Trophoblast cell (in vitro differentiated cells and primary cell): ENCODE results near the gene RBM38.
A peak's percentile ranks its signal among the peaks of the same experiment; 100 is the strongest.

ENCODE experiments used
- DNase-seq, 2 donors: peaks; one replicate each; pipeline ENCODE4 v3.0.0-alpha.2; 2016
- H2AFZ ChIP-seq: 2 replicates; pipeline ENCODE4 v1.6.1; 2013; ENCODE audit warnings: low read length, moderate library complexity, mild to moderate bottlenecking; ENCODE audit not compliant: insufficient read depth, poor library complexity
- H2AK5ac ChIP-seq: 2 replicates; pipeline ENCODE4 v1.6.1; 2013; ENCODE audit warnings: mild to moderate bottlenecking, low read length
- H2BK120ac ChIP-seq: 2 replicates; pipeline ENCODE4 v1.6.1; 2013; ENCODE audit warnings: low read length, mild to moderate bottlenecking, moderate library complexity; ENCODE audit not compliant: insufficient read depth, poor library complexity
- H2BK12ac ChIP-seq: 2 replicates; pipeline ENCODE4 v1.6.1; 2013; ENCODE audit warnings: mild to moderate bottlenecking, low read length, moderate library complexity
- H2BK5ac ChIP-seq: 2 replicates; pipeline ENCODE4 v1.6.1; 2013; ENCODE audit warnings: low read length, low read depth, moderate library complexity, mild to moderate bottlenecking; ENCODE audit not compliant: poor library complexity
- H3K14ac ChIP-seq: 2 replicates; pipeline ENCODE4 v1.6.1; 2013; ENCODE audit warnings: mild to moderate bottlenecking, low read length
- H3K18ac ChIP-seq: 2 replicates; pipeline ENCODE4 v1.6.1; 2013; ENCODE audit warnings: mild to moderate bottlenecking, low read length
- H3K23ac ChIP-seq: 2 replicates; pipeline ENCODE4 v1.6.1; 2013; ENCODE audit warnings: low read length
- H3K27ac ChIP-seq: 2 replicates; pipeline ENCODE4 v1.5.1; 2013; ENCODE audit warnings: low read depth, mild to moderate bottlenecking, inconsistent platforms, low read length, moderate library complexity
- H3K27me3 ChIP-seq: 2 replicates; pipeline ENCODE4 v1.6.1; 2013; ENCODE audit warnings: inconsistent platforms, mild to moderate bottlenecking, low read length, moderate library complexity; ENCODE audit not compliant: insufficient read depth
- H3K36me3 ChIP-seq, 2 experiments: 1 replicate in 1 of 2; 2 replicates in 1 of 2; pipeline ENCODE4 v1.6.1; 2013; ENCODE audit warnings: low read length in 2 of 2, mild to moderate bottlenecking in 2 of 2, moderate library complexity in 1 of 2; ENCODE audit not compliant: insufficient read depth in 2 of 2, control insufficient read depth in 1 of 2
- H3K4ac ChIP-seq: 2 replicates; pipeline ENCODE4 v1.6.1; 2013; ENCODE audit warnings: low read depth, mild to moderate bottlenecking, low read length, moderate library complexity
- H3K4me1 ChIP-seq, 2 experiments: 1 replicate in 1 of 2; 2 replicates in 1 of 2; pipeline ENCODE4 v1.6.1; 2013; ENCODE audit warnings: low read length in 2 of 2, mild to moderate bottlenecking in 2 of 2, moderate library complexity in 1 of 2; ENCODE audit not compliant: insufficient read depth in 2 of 2, control insufficient read depth in 1 of 2
- H3K4me2 ChIP-seq: 2 replicates; pipeline ENCODE4 v1.6.1; 2013; ENCODE audit warnings: inconsistent platforms, mild to moderate bottlenecking, low read length, moderate library complexity
- H3K4me3 ChIP-seq: 2 replicates; pipeline ENCODE4 v1.5.1; 2013; ENCODE audit warnings: mild to moderate bottlenecking, low read depth, low read length, inconsistent platforms
- H3K79me1 ChIP-seq: one replicate; pipeline ENCODE4 v1.6.1; 2013; ENCODE audit warnings: low read length
- H3K79me2 ChIP-seq: 2 replicates; pipeline ENCODE4 v1.6.1; 2013; ENCODE audit warnings: low read length, mild to moderate bottlenecking; ENCODE audit not compliant: control insufficient read depth, insufficient read depth, poor library complexity
- H3K9ac ChIP-seq: 2 replicates; pipeline ENCODE4 v1.6.1; 2013; ENCODE audit warnings: mild to moderate bottlenecking, low read length
- H3K9me3 ChIP-seq: 2 replicates; pipeline ENCODE4 v1.6.1; 2013; ENCODE audit warnings: low read depth, mild to moderate bottlenecking, control low read depth, inconsistent platforms, low read length; ENCODE audit not compliant: insufficient read depth
- H4K12ac ChIP-seq: 2 replicates; pipeline ENCODE4 v1.6.1; 2013; ENCODE audit warnings: low read depth, mild to moderate bottlenecking, low read length, moderate library complexity
- H4K8ac ChIP-seq: 2 replicates; pipeline ENCODE4 v1.6.1; 2013; ENCODE audit warnings: low read depth, mild to moderate bottlenecking, low read length, moderate library complexity
- H4K91ac ChIP-seq: one replicate; pipeline ENCODE4 v1.6.1; 2013; ENCODE audit warnings: low read depth, mild to moderate bottlenecking, low read length, moderate library complexity
- WGBS: extraction: QIAGEN DNeasy Blood & Tissue Kit; methylation state at CpG from one replicate; pipeline ENCODE4 v1.1.7; 2013; ENCODE audit warnings: missing lambda C conversion rate; ENCODE audit not compliant: insufficient read length, insufficient coverage; ENCODE audit errors: extremely low coverage; 5-methylcytosine and 5-hydroxymethylcytosine counted together

The RBM38 gene

DNA sequence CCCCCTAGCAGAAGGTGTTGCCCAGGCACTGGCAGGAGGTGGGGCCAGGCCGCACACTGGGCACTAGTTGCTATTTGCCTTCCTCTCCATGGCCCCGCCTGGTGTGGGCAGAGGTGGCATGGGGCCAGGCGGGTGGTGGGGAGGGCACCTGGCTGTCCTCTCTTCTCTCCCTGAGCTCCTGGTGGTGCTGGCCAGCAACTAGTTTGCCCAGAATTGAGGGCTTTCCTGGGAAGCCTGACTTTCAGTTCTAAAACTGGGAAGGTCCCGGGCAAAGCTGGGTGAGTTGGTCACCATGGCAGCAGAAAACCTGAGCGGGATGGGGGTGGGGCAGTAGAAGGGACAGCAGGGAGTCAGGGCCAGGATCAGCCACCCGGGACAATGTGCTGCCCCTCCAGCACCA is 48.2 kb downstream of the RBM38 start:
- H2BK12ac ChIP-seq, result peak overlapping the region; percentile 80
- H3K27ac ChIP-seq, result no peak overlapping the region
- no peak overlapping the region for H3K23ac ChIP-seq
- no peak overlapping the region for H4K8ac ChIP-seq
- H3K4me2 ChIP-seq, result no peak overlapping the region
- H4K12ac ChIP-seq, result no peak overlapping the region
- no peaks in the 10 kb centered on the region for H3K27me3 ChIP-seq
- H2AFZ ChIP-seq, result no peak overlapping the region
- no peaks in the 10 kb centered on the region for H3K36me3 ChIP-seq
- peaks cover 31% of the 10 kb centered on the region for H3K79me1 ChIP-seq
- H2AK5ac ChIP-seq, result peak overlapping the region; percentile 85
- peak overlapping the region; percentile 75 for H4K91ac ChIP-seq
- peak overlapping the region; percentile 79 for H2BK120ac ChIP-seq
- no peak overlapping the region for H3K4me3 ChIP-seq
- peaks cover 3% of the 10 kb centered on the region for H3K79me2 ChIP-seq
- H3K9ac ChIP-seq, result no peak overlapping the region
- WGBS, result no CpG with 5 or more reads among the region's 6 CpGs
- no peak overlapping the region for H3K4ac ChIP-seq
- H3K4me1 ChIP-seq, result peaks cover 38 to 50% of the 10 kb centered on the region in 2 experiments
- peak overlapping the region; percentile 12 for H3K18ac ChIP-seq
- DNase-seq, result no peak
- H3K14ac ChIP-seq, result peak overlapping the region; percentile 34
- peak overlapping the region; percentile 1 for H2BK5ac ChIP-seq
- peaks cover 7% of the 10 kb centered on the region for H3K9me3 ChIP-seq

DNA sequence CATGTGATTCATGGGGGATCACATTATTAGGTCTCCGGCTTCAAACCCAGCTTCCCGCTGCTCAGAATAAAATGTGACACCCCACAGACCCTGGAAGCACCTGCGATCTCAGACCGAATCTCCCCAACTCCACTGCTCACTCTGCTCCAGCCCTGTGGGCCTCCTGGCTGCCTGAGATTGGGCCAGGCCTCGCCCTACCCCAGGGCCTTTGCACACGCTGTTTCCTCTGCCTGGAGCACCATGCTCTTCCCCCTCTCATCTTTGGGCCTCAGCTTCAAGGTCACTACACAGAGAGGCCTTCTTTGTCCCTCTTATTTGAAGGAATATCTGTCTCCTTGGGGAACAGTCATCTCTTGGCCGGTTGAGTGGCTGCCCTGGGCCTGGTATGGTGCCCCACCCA is 48.8 kb downstream of the RBM38 start:
- H4K12ac ChIP-seq, result no peak overlapping the region
- no peak overlapping the region for H3K4me3 ChIP-seq
- H3K23ac ChIP-seq, result no peak overlapping the region
- H2AFZ ChIP-seq, result no peak overlapping the region
- H3K79me1 ChIP-seq, result peaks cover 31% of the 10 kb centered on the region
- H3K14ac ChIP-seq, result peak overlapping the region; percentile 53
- H3K9me3 ChIP-seq, result peaks cover 7% of the 10 kb centered on the region
- H3K9ac ChIP-seq, result no peak overlapping the region
- peaks cover 3% of the 10 kb centered on the region for H3K79me2 ChIP-seq
- no peak overlapping the region for H4K8ac ChIP-seq
- peak overlapping the region; percentile 75 for H4K91ac ChIP-seq
- H3K36me3 ChIP-seq, result no peaks in the 10 kb centered on the region
- peak overlapping the region; percentile 80 for H2BK12ac ChIP-seq
- DNase-seq, result no peak
- H2AK5ac ChIP-seq, result peak overlapping the region; percentile 70
- no peaks in the 10 kb centered on the region for H3K27me3 ChIP-seq
- peak overlapping the region; percentile 36 for H3K4ac ChIP-seq
- H3K4me2 ChIP-seq, result no peak overlapping the region
- H2BK120ac ChIP-seq, result peak overlapping the region; percentile 83
- no CpG with 5 or more reads among the region's 7 CpGs for WGBS
- H3K18ac ChIP-seq, result no peak overlapping the region
- peak overlapping the region; percentile 87 for H3K27ac ChIP-seq
- peaks cover 41 to 53% of the 10 kb centered on the region in 2 experiments for H3K4me1 ChIP-seq
- peak overlapping the region; percentile 89 for H2BK5ac ChIP-seq

DNA sequence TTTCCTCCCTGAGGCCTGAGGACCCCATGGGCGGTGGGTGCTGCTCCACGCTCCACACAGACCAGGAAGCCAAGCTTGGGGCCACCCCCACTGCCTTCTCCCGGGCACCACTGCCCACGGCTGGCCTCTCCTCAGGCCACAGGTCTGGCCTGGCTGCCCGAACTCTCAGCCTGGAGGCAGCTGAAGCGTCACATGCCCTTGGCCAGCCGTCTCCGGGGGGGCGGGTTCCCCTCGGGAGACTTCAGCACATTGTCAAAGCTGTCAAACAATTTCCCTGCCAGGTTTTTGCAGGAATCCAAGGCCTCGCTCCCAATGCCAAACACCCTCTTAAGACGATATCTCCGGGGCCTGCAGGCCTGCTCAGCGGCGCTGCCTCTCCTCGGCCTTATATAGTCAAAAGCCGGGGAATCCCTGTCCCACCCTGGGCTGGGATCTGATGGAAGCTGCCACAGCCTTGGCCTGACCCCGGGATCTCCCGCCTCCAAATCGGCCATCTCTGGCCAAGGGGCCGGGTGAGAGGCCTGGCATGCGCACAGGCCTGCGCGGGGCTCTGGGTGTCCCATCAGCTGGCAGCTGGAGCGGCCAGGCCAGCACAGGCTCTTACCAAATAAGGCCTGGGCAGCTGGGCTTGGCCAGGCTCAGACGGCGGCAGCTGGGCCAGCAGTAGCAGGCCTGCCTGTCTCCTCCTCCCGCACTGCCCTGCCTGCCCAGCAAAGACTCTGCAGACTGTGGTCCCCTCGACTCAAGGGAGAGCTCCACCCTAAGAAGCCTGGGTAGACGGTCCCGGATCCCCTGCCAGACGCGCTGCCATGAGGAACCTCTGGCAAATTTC is 49.7 kb downstream of the RBM38 start:
- peak overlapping the region; percentile 40 for H2AK5ac ChIP-seq
- peaks cover 3% of the 10 kb centered on the region for H3K79me2 ChIP-seq
- peaks cover 36 to 49% of the 10 kb centered on the region in 2 experiments for H3K4me1 ChIP-seq
- H3K4ac ChIP-seq, result peak overlapping the region; percentile 8
- peak overlapping the region; percentile 5 for H3K9ac ChIP-seq
- peak overlapping the region; percentile 90 for H2BK5ac ChIP-seq
- peaks cover 31% of the 10 kb centered on the region for H3K79me1 ChIP-seq
- H2BK12ac ChIP-seq, result peak overlapping the region; percentile 96
- H3K9me3 ChIP-seq, result peaks cover 7% of the 10 kb centered on the region
- no peaks in the 10 kb centered on the region for H3K36me3 ChIP-seq
- no peak overlapping the region for H3K4me3 ChIP-seq
- H3K4me2 ChIP-seq, result no peak overlapping the region
- peak overlapping the region; percentile 81 for H3K14ac ChIP-seq
- no peaks in the 10 kb centered on the region for H3K27me3 ChIP-seq
- H3K23ac ChIP-seq, result no peak overlapping the region
- peak overlapping the region; percentile 87 for H3K27ac ChIP-seq
- H2AFZ ChIP-seq, result peak overlapping the region; percentile 68
- WGBS, result no CpG with 5 or more reads among the region's 33 CpGs
- peak overlapping the region; percentile 71 for H4K8ac ChIP-seq
- peak overlapping the region; percentile 96 for H4K91ac ChIP-seq
- peak overlapping the region; percentile 94 for H2BK120ac ChIP-seq
- H3K18ac ChIP-seq, result peak overlapping the region; percentile 82
- peak overlapping the region; percentile 49 for H4K12ac ChIP-seq
- DNase-seq, result no peak

DNA sequence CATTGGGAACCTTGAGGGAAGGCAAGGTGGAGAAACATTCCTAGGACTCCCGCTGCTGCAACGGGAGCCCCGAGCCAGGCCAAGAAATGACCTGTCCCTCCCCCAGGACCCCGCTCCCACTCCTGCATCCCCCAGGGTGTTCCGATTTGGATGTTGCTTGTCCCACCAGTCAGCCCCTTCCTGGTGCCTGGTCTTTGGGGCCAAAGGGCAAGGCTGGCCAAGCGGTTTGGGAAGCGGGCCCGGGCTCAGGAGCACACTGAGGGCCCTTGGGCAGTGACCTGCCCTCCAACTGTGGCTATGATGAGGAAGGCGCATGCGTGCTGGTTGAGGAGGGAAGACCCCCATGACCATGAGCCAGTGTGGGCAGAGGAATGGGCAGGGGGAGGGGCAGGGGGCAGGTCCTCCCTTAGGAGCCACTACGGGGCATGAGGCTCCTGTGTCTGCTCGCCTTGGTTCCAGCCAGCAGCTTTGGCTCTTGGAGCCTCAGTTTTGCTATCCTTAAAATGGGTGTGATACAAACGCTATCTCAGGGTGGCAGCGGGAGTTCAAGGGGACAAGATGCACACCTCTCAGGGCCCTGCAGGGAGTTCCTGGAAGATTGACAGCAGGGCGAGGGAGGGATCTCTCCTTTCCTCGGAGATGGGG is 50.4 kb downstream of the RBM38 start:
- Histone ChIP-seq H3K4ac (peak overlapping the region; percentile 30), H3K27me3 (no peaks in the 10 kb centered on the region), H3K4me2 (no peak overlapping the region), H3K14ac (peak overlapping the region; percentile 81), H4K8ac (peak overlapping the region; percentile 71), H3K18ac (peak overlapping the region; percentile 82), H2BK120ac (peak overlapping the region; percentile 94), H3K36me3 (no peaks in the 10 kb centered on the region), H3K27ac (peak overlapping the region; percentile 87), H2BK5ac (peak overlapping the region; percentile 90), H3K9ac (no peak overlapping the region), H3K79me1 (peaks cover 31% of the 10 kb centered on the region), H3K23ac (no peak overlapping the region), H3K4me1 (peaks cover 36 to 49% of the 10 kb centered on the region in 2 experiments), H3K79me2 (peaks cover 3% of the 10 kb centered on the region), H3K9me3 (peaks cover 5% of the 10 kb centered on the region), H2AFZ (peak overlapping the region; percentile 68), H4K12ac (peak overlapping the region; percentile 49), H3K4me3 (no peak overlapping the region), H2AK5ac (peak overlapping the region; percentile 94), H4K91ac (peak overlapping the region; percentile 96), H2BK12ac (peak overlapping the region; percentile 96)
- DNase-seq, result no peak
- WGBS, result no CpG with 5 or more reads among the region's 16 CpGs
